SU-DHL-6 (cell line): ENCODE data around the gene ATP9A.

Experiments
- CTCF ChIP-seq: fragments of 200-600 bp; sonication (generic); IDR thresholded peaks from one replicate; pipeline ENCODE4 v1.5.1; 2017; ENCODE audit warnings: antibody characterized with exemption, mild to moderate bottlenecking, low read length, moderate library complexity; ENCODE audit not compliant: insufficient read depth, poor library complexity, severe bottlenecking
- EZH2phosphoT487 ChIP-seq: fragments of 200-600 bp; sonication (generic), shearing (Covaris generic); conservative IDR thresholded peaks from 2 replicates; pipeline ENCODE4 v1.6.1; 2018; ENCODE audit warnings: mild to moderate bottlenecking, antibody characterized with exemption, low read length, moderate library complexity, mixed read lengths

GRCh38 chr20:51577432-51578144 is 190.6 kb downstream of the ATP9A start:
- TF ChIP-seq CTCF: no peak
- no peak for TF ChIP-seq EZH2phosphoT487
